Esophagus squamous epithelium (tissue), 5 donors: Measurements from ENCODE around the gene FNTB. TPM values are rescaled to one million over a fixed set of nuclear protein-coding genes. Genes with fewer than 3 reads are reported as not detected.
A peak's percentile ranks its signal among the peaks of the same experiment; 100 is the strongest.

Experiments used
- DNase-seq: peaks from one replicate; lab custom pipeline; 2025; lab: John Stamatoyannopoulos, UW
- H3K27ac ChIP-seq, 4 donors: fragments of 200-600 bp; sonication (generic); one replicate each; pipeline ENCODE4 v1.5.1; 2016 to 2019; ENCODE audit warnings: mild to moderate bottlenecking in 1 of 4
- H3K27me3 ChIP-seq, 4 donors: fragments of 200-600 bp; sonication (generic); 1 replicate in 3 of 4; 2 replicates in 1 of 4; pipeline versions ENCODE4 v1.5.1 to v1.6.0; 2017 to 2021; ENCODE audit warnings: antibody characterized with exemption in 1 of 4
- H3K36me3 ChIP-seq, 3 donors: fragments of 200-600 bp; sonication (generic); one replicate each; pipeline ENCODE4 v1.5.1; 2016 to 2019
- H3K4me1 ChIP-seq, 3 donors: fragments of 200-600 bp; sonication (generic); one replicate each; pipeline ENCODE4 v1.5.1; 2017 to 2019
- H3K4me3 ChIP-seq, 4 donors: fragments of 200-600 bp; sonication (generic); 1 replicate in 3 of 4; 2 replicates in 1 of 4; pipeline ENCODE4 v1.5.1; 2016 to 2019; ENCODE audit warnings: mild to moderate bottlenecking in 2 of 4, moderate library complexity in 1 of 4
- H3K9me3 ChIP-seq, 3 donors: fragments of 200-600 bp; sonication (generic); one replicate each; pipeline ENCODE4 v1.5.1; 2016 to 2019
- POLR2A ChIP-seq, 4 donors: fragments of 450-650 bp; IDR thresholded peaks; one replicate each; pipeline ENCODE4 v1.6.1; 2017; ENCODE audit warnings: antibody characterized with exemption in 4 of 4, mild to moderate bottlenecking in 4 of 4, moderate library complexity in 3 of 4
- WGBS, 2 donors: methylation state at CpG; one replicate each; pipeline ENCODE4 v1.1.5; 2018; 5-methylcytosine and 5-hydroxymethylcytosine counted together
- intact Hi-C: fragments of 100-400 bp; cut with DNase I; formaldehyde crosslinking; loops from one replicate; pipeline ENCODE4 v1.15.0; 2022
- total RNA-seq, 4 donors: library from RNA; depleted of rRNA; stranded (reverse); fragments of >200 nt; gene quantifications; one replicate each; pipeline ENCODE4 v1.1.0, GENCODE V29; 2016
- TF ChIP-seq, protein P1 (sequence below), 6 experiments: fragments of 450-650 bp in 4 of 6; fragments of 200-600 bp in 2 of 6; sonication (generic) in 2 of 6; IDR thresholded peaks; one replicate each; pipeline ENCODE4 v1.5.1; 2016 to 2019; ENCODE audit warnings: antibody characterized with exemption in 6 of 6, mild to moderate bottlenecking in 4 of 6, moderate library complexity in 4 of 6
- donor health status: DM: yes; HTN: yes; CAD: no.

FNTB gene
- total RNA-seq, 4 donors from 2014 or later: 16.2 to 20.4 (median 18.2) TPM

DNA sequence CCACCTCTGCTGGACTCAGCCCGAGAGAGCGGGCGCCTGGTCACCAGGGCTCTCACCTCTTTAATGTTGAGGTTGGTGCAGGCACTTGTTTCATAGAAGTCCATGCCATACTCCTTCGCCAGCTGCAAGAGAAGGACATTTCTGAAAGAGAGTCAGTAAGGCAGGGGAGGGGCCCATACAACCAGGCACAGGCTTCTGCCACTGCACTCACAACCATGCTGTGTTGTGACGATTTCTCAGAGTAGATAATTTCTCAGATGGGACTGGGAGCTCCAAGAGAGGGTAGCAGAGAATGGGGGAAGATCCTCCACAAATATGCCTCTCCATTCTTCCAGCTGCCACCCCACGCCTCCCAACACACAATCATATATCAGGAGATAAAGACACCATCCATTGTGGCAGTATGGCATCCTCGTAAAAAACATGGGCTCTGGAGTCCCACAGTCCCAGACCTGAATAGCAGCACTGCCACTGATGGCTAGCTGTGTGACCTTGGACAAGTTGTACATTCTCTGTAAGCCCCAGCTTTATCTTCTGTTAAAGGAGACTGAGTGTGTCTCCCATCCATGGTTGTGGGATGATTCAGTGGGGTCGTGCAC lies 38.0 kb upstream of the FNTB start:
- 91 to 100% methylated on average over 2 to 7 of the region's 8 CpGs for WGBS, 2 donors
- no peak for DNase-seq
- Histone ChIP-seq H3K27me3 (no peaks in the 10 kb centered on the region), H3K4me1 (peaks cover 3 to 7% (median 6%) of the 10 kb centered on the region in 3 donors), H3K4me3 (no peak overlapping the region), H3K9me3 (no peaks in the 10 kb centered on the region), H3K36me3 (peaks cover 0 to 65% (median 0%) of the 10 kb centered on the region in 3 donors), H3K27ac (no peak overlapping the region)
- TF ChIP-seq, protein P1, sequence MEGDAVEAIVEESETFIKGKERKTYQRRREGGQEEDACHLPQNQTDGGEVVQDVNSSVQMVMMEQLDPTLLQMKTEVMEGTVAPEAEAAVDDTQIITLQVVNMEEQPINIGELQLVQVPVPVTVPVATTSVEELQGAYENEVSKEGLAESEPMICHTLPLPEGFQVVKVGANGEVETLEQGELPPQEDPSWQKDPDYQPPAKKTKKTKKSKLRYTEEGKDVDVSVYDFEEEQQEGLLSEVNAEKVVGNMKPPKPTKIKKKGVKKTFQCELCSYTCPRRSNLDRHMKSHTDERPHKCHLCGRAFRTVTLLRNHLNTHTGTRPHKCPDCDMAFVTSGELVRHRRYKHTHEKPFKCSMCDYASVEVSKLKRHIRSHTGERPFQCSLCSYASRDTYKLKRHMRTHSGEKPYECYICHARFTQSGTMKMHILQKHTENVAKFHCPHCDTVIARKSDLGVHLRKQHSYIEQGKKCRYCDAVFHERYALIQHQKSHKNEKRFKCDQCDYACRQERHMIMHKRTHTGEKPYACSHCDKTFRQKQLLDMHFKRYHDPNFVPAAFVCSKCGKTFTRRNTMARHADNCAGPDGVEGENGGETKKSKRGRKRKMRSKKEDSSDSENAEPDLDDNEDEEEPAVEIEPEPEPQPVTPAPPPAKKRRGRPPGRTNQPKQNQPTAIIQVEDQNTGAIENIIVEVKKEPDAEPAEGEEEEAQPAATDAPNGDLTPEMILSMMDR (IDR thresholded peaks at IDR 0.05): no peak
- no peak for TF ChIP-seq POLR2A (IDR thresholded peaks at IDR 0.05)
- intact Hi-C loops: no loop called here

DNA sequence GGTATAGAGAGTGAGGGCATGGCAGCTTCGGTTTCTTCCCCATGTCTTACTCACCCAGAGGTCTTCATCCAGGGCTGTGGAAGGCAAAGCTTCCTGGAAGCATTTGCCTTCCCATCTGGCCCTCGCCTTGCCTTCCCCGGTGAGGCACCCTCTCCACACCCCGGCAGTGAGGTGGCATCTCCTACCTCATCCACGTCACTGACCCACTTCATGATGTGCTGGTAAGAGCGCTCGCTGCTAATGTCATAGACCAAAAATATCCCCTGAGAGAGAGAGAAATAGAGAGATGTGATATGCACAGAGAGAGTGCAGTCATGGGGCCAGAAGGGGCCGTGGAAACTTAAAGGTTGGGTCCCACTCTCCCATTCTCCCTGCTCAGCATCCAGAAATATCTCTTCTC lies 35.8 kb upstream of the FNTB start:
- Histone ChIP-seq H3K27ac (no peak overlapping the region), H3K4me3 (no peak overlapping the region), H3K9me3 (no peaks in the 10 kb centered on the region), H3K36me3 (peaks cover 0 to 58% (median 0%) of the 10 kb centered on the region in 3 donors), H3K27me3 (no peaks in the 10 kb centered on the region), H3K4me1 (peaks cover 0 to under 1% (median 0%) of the 10 kb centered on the region in 3 donors)
- 93 to 100% methylated on average over 7 to 8 of the region's 8 CpGs for WGBS, 2 donors
- no peak for DNase-seq
- intact Hi-C loops: no loop called here
- no peak for TF ChIP-seq POLR2A (IDR thresholded peaks at IDR 0.05)
- TF ChIP-seq, protein P1 (IDR thresholded peaks at IDR 0.05): no peak

DNA sequence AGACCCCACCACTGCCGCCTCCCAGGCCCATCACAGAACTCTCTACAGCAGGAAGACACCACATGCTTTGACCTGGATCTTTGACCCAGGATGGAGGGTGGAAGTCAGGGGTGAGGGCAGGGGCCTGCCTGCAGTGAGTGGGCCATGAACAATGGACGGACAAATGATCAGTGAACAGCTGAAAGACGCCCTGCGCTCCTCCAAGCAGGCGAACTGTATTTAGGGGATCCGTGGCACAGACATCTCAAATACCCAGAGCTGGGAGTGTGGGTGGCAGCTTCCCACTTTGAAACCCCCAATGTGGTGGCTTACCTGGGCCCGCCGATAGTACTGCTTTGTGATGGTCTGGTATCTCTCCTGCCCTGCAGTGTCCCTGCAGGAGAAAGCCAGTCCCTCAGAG lies 35.4 kb upstream of the FNTB start:
- Histone ChIP-seq H3K4me3 (no peak overlapping the region), H3K4me1 (peaks cover 0 to 4% (median 0%) of the 10 kb centered on the region in 3 donors), H3K9me3 (no peaks in the 10 kb centered on the region), H3K27ac (no peak overlapping the region), H3K36me3 (peaks cover 0 to 56% (median 0%) of the 10 kb centered on the region in 3 donors), H3K27me3 (no peaks in the 10 kb centered on the region)
- 94 to 98% methylated on average over 6 to 8 of the region's 8 CpGs for WGBS, 2 donors
- no peak for TF ChIP-seq POLR2A (IDR thresholded peaks at IDR 0.05)
- TF ChIP-seq, protein P1 (IDR thresholded peaks at IDR 0.05): no peak
- no peak for DNase-seq
- intact Hi-C loops: no loop called here

DNA sequence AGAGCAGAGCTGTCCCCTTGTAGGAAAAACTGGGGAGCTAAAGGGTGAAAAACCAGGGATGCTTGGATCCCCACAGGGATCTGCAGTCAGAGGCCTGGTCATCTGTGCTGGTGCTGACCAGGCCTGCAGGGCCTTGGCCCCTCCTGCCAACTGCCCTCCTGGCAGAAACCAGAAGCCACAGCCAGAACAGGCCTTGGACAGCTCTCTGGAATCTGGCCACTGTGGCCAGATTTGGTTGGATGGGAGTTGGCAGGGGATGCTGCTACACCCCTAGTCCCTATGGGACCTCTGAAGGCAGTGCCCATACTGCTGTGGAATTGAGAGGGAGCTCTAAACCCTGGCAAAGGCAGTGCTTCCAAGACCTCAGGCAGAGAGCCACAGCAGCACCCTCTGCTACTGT lies 35.0 kb upstream of the FNTB start:
- Histone ChIP-seq H3K27ac (no peak overlapping the region), H3K4me1 (peaks cover 0 to 9% (median 0%) of the 10 kb centered on the region in 3 donors), H3K4me3 (no peak overlapping the region), H3K27me3 (no peaks in the 10 kb centered on the region), H3K9me3 (no peaks in the 10 kb centered on the region), H3K36me3 (peaks cover 0 to 56% (median 0%) of the 10 kb centered on the region in 3 donors)
- TF ChIP-seq, protein P1 (IDR thresholded peaks at IDR 0.05): no peak
- TF ChIP-seq POLR2A (IDR thresholded peaks at IDR 0.05): no peak
- DNase-seq: no peak
- intact Hi-C loops: no loop called here

DNA sequence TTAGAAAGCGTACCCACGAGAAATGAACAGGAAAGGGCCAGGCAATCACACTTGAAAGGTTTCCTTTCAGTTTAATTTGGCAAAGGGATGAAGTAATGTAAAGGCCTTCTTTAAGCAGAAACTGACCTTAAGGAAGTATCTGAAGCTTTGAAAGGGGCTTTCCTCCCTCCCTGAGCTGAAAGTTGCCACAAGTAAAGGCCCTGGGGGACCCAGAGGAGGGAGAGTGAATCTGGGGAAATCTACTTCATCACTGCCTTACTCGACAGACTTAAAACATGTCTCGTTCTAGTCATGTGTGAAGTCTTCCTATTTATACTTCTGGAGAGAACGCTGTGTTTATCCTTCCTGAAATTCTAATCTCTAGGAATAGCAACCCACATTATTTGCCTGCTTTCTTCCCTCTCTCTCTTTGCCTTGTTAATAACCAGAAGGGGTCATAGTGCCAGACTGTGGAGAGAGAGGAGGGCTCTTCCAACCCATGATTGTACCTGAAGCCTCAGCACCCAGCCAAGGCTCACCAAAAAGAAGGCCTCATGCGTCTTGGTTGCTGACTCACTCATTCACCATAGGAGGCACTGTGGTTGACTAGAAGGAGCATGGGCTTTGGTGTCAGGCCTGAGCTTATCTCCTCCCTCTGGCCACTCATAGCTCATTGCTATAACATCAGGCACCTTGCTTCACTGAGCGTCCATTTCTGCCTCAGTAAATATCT lies 33.9 kb upstream of the FNTB start:
- WGBS, 2 donors: 68 to 74% methylated on average over 6 to 7 of the region's 7 CpGs
- H3K36me3 ChIP-seq: peaks cover 0 to 48% (median 0%) of the 10 kb centered on the region in 3 donors
- H3K4me1 ChIP-seq: peaks cover 3 to 19% (median 5%) of the 10 kb centered on the region in 3 donors
- intact Hi-C loops: no loop called here
- H3K4me3 ChIP-seq: no peak overlapping the region
- no peak for DNase-seq
- H3K9me3 ChIP-seq: no peaks in the 10 kb centered on the region
- no peak for TF ChIP-seq POLR2A (IDR thresholded peaks at IDR 0.05)
- TF ChIP-seq, protein P1 (IDR thresholded peaks at IDR 0.05): no peak
- H3K27ac ChIP-seq: peak overlapping the region in 1 of 4 donors; percentile 5
- H3K27me3 ChIP-seq: no peaks in the 10 kb centered on the region
